ENCODE measurements around the gene A4GALT.

Gene A4GALT

GRCh38 chr22:42697542-42698013 is 23.1 kb downstream of the A4GALT start:
- H3K9me3 ChIP-seq (ENCODE audit: severe bottlenecking): no peaks in the 10 kb centered on the region
- DNase-seq: no peak
- H3K27me3 ChIP-seq (ENCODE audit: insufficient read depth, low read depth, severe bottlenecking): no peaks in the 10 kb centered on the region
- H3K36me3 ChIP-seq: no peaks in the 10 kb centered on the region
- no peak for TF ChIP-seq CTCF (IDR thresholded peaks at IDR 0.05; ENCODE audit: low read depth, low read length)
- H3K27ac ChIP-seq: no peak overlapping the region
- H3K4me3 ChIP-seq (ENCODE audit: low read depth, low read length): no peak overlapping the region

GRCh38 chr22:42696331-42696967 is 24.2 kb downstream of the A4GALT start:
- Histone ChIP-seq H3K9me3 (ENCODE audit: severe bottlenecking) (no peaks in the 10 kb centered on the region), H3K27ac (no peak overlapping the region), H3K27me3 (ENCODE audit: insufficient read depth, low read depth, severe bottlenecking) (no peaks in the 10 kb centered on the region), H3K36me3 (no peaks in the 10 kb centered on the region), H3K4me3 (ENCODE audit: low read depth, low read length) (no peak overlapping the region)
- no peak for TF ChIP-seq CTCF (IDR thresholded peaks at IDR 0.05; ENCODE audit: low read depth, low read length)
- no peak for DNase-seq

- Histone ChIP-seq H3K9me3 (ENCODE audit: severe bottlenecking) (no peaks in the 10 kb centered on the region), H3K36me3 (no peaks in the 10 kb centered on the region), H3K27me3 (ENCODE audit: insufficient read depth, low read depth, severe bottlenecking) (no peaks in the 10 kb centered on the region), H3K27ac (no peak overlapping the region), H3K4me3 (ENCODE audit: low read depth, low read length) (no peak overlapping the region)
- no peak for DNase-seq
- TF ChIP-seq CTCF (IDR thresholded peaks at IDR 0.05; ENCODE audit: low read depth, low read length): no peak
Observed at GRCh38 chr22:42695294-42695693, 25.4 kb downstream of the A4GALT start.

- no peak for DNase-seq
- Histone ChIP-seq H3K36me3 (no peaks in the 10 kb centered on the region), H3K27me3 (ENCODE audit: insufficient read depth, low read depth, severe bottlenecking) (no peaks in the 10 kb centered on the region), H3K9me3 (ENCODE audit: severe bottlenecking) (no peaks in the 10 kb centered on the region), H3K27ac (no peak overlapping the region), H3K4me3 (ENCODE audit: low read depth, low read length) (no peak overlapping the region)
- TF ChIP-seq CTCF (IDR thresholded peaks at IDR 0.05; ENCODE audit: low read depth, low read length): no peak
Observed at GRCh38 chr22:42693763-42694683, 26.6 kb downstream of the A4GALT start.

- no peak overlapping the region for H3K27ac ChIP-seq
- DNase-seq: no peak
- no peaks in the 10 kb centered on the region for H3K9me3 ChIP-seq (ENCODE audit: severe bottlenecking)
- no peaks in the 10 kb centered on the region for H3K27me3 ChIP-seq (ENCODE audit: insufficient read depth, low read depth, severe bottlenecking)
- H3K4me3 ChIP-seq (ENCODE audit: low read depth, low read length): no peak overlapping the region
- no peak for TF ChIP-seq CTCF (IDR thresholded peaks at IDR 0.05; ENCODE audit: low read depth, low read length)
- no peaks in the 10 kb centered on the region for H3K36me3 ChIP-seq
Observed at GRCh38 chr22:42693055-42693762, 27.5 kb downstream of the A4GALT start.
